ENCODE data around the gene F8A3. TPM values are rescaled to one million over a fixed set of nuclear protein-coding genes. Genes with fewer than 3 reads are reported as not detected.

F8A3 gene
- total RNA-seq, 1 donor from 2014 or later = 4.0 TPM

DNA sequence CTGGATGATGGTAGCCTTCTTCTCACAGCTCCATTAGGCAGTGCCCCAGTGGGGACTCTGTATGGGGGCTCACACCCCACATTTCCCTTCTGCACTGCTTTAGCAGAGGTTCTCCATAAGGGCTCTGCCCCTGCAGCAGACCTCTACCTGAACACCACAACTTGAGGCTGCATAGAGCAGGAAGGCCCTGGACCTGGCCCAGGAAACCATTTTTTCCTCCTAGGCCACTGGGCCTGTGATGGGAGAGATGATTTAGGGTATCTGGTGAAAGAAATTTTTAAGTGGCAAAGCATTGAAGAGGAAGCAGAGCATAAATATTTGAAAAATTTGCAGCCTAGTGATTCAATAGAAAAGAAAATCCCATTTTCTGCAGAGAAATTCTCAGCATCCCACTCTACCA is 17.3 kb downstream of the F8A3 start:
- H3K36me3 Mint-ChIP-seq (ENCODE audit: unreplicated experiment) = no peaks in the 10 kb centered on the region

DNA sequence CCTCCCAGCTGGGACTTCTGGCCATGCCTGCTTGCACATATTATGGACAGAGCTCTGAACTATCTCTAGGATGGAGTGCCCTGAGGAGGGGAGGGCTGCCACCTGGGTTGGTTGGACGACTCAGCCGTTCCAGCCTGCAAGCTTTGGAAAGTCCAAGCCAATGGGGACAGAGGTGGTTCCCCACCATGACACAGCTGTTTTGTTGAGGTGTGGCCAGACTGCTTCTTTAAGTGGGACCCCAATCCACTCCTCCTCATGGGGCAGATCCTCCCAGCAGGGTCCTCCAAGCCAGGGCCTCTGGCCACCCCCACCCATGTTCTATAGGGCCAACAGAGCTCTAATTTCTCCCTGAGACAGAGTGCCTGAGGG is 22.7 kb downstream of the F8A3 start:
- Mint-ChIP-seq H3K27me3 (ENCODE audit: unreplicated experiment) (no peaks in the 10 kb centered on the region), H3K36me3 (ENCODE audit: unreplicated experiment) (no peaks in the 10 kb centered on the region), H3K27ac (ENCODE audit: unreplicated experiment) (no peak overlapping the region), H3K9me3 (ENCODE audit: unreplicated experiment) (peaks cover 32% of the 10 kb centered on the region), H3K4me1 (ENCODE audit: unreplicated experiment) (no peaks in the 10 kb centered on the region), H3K4me3 (ENCODE audit: unreplicated experiment) (no peak overlapping the region)
- DNase-seq (ENCODE audit: extremely low spot score, unreplicated experiment) = no peak
- TF ChIP-seq, protein P1, sequence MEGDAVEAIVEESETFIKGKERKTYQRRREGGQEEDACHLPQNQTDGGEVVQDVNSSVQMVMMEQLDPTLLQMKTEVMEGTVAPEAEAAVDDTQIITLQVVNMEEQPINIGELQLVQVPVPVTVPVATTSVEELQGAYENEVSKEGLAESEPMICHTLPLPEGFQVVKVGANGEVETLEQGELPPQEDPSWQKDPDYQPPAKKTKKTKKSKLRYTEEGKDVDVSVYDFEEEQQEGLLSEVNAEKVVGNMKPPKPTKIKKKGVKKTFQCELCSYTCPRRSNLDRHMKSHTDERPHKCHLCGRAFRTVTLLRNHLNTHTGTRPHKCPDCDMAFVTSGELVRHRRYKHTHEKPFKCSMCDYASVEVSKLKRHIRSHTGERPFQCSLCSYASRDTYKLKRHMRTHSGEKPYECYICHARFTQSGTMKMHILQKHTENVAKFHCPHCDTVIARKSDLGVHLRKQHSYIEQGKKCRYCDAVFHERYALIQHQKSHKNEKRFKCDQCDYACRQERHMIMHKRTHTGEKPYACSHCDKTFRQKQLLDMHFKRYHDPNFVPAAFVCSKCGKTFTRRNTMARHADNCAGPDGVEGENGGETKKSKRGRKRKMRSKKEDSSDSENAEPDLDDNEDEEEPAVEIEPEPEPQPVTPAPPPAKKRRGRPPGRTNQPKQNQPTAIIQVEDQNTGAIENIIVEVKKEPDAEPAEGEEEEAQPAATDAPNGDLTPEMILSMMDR (IDR thresholded peaks at IDR 0.05) = no peak

More for the DNA sequence above, 17.3 kb downstream of the F8A3 start:
- Mint-ChIP-seq H3K27me3 (ENCODE audit: unreplicated experiment) (no peaks in the 10 kb centered on the region), H3K4me1 (ENCODE audit: unreplicated experiment) (no peaks in the 10 kb centered on the region), H3K9me3 (ENCODE audit: unreplicated experiment) (peaks cover 49% of the 10 kb centered on the region), H3K27ac (ENCODE audit: unreplicated experiment) (no peak overlapping the region), H3K4me3 (ENCODE audit: unreplicated experiment) (no peak overlapping the region)
- DNase-seq (ENCODE audit: extremely low spot score, unreplicated experiment) = no peak
- TF ChIP-seq, protein P1 (IDR thresholded peaks at IDR 0.05) = no peak

DNA sequence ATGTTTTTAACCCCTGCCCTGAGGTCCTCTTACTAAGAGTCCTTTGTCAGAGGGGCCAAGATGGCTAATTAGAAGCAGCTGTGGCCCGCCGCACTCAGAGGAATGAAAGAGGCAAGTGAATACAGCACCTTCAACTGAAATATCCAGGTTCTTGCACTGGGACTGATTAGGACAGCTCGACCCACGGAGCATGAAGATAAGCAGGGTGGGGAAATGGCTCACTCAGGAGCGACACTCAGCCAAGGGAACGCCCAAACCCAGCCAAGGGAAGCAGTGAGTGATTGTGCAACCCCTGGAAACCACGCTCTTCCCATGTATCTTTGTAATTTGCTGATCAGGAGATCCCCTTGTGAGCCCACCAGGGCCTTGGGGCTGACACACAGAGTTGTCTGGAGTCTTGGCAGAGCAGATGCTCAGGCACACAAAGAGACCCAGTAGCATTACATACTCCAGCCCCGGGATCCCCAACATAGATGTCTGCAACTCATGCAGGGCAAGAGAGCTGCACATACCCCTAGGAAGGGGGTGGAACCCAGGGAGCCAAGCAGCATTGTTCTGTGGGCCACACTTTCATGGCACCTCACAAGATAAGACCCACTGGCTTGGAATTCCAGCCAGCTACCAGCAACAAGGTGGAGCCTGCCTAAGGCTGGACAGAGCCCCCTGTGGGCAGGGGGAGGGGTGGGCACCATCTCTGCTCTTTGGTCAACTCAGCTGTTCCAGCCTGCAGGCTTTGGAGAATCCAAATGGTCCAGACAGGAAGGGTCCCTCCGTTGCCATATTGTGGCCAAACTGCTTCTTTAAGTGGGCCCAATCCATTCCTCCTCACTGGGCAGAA is 23.3 kb downstream of the F8A3 start:
- TF ChIP-seq, protein P1 (IDR thresholded peaks at IDR 0.05) = no peak
- H3K9me3 Mint-ChIP-seq (ENCODE audit: unreplicated experiment) = peaks cover 37% of the 10 kb centered on the region

DNA sequence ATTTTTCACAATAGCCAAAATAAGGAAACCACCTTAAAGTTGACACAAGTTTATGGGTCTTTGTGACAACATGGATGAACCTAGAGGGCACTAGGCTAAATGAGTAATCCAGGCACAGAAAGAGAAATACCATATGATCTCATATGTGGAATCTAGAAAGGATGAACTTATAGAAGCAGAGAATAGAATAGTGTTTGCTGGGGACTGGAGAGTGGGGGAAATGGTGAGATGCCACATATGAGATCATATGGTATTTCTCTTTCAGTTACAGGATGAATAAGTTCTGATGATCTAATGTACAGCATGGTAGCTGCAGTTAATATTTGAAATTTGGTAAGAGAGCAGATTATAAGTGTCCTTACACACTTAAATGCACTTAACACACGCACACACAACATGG is 40.7 kb downstream of the F8A3 start:
- no peak overlapping the region for H3K27ac Mint-ChIP-seq (ENCODE audit: unreplicated experiment)
- no peaks in the 10 kb centered on the region for H3K27me3 Mint-ChIP-seq (ENCODE audit: unreplicated experiment)
- H3K4me3 Mint-ChIP-seq (ENCODE audit: unreplicated experiment) = no peak overlapping the region
- TF ChIP-seq, protein P1 (IDR thresholded peaks at IDR 0.05) = no peak
- no peaks in the 10 kb centered on the region for H3K4me1 Mint-ChIP-seq (ENCODE audit: unreplicated experiment)
- no peak for DNase-seq (ENCODE audit: extremely low spot score, unreplicated experiment)
- peaks cover 26% of the 10 kb centered on the region for H3K9me3 Mint-ChIP-seq (ENCODE audit: unreplicated experiment)
- H3K36me3 Mint-ChIP-seq (ENCODE audit: unreplicated experiment) = peaks cover 1% of the 10 kb centered on the region

More for the DNA sequence above, 23.3 kb downstream of the F8A3 start:
- H3K36me3 Mint-ChIP-seq (ENCODE audit: unreplicated experiment) = no peaks in the 10 kb centered on the region
- H3K27me3 Mint-ChIP-seq (ENCODE audit: unreplicated experiment) = no peaks in the 10 kb centered on the region
- no peaks in the 10 kb centered on the region for H3K4me1 Mint-ChIP-seq (ENCODE audit: unreplicated experiment)
- H3K4me3 Mint-ChIP-seq (ENCODE audit: unreplicated experiment) = no peak overlapping the region
- no peak for DNase-seq (ENCODE audit: extremely low spot score, unreplicated experiment)
- no peak overlapping the region for H3K27ac Mint-ChIP-seq (ENCODE audit: unreplicated experiment)

Small RNA genes within 50 kb of the gene (microRNA-seq; reads per million reads assigned to microRNA genes)
- gene MIR1184-3 (ENCODE audit: unreplicated experiment) = not detected

Other genes starting within 250 kb of the F8A3 start
- 34.8 and 41.2 TPM in 2 replicates for gene VBP1, start 242.2 kb downstream of the F8A3 start, total RNA-seq
- 2.6 and 3.0 TPM in 2 replicates for gene RAB39B, start 194.1 kb downstream of the F8A3 start, total RNA-seq
- 0.44 and 0.99 TPM in 2 replicates for gene CLIC2, start 124.0 kb downstream of the F8A3 start, total RNA-seq
- not detected in 2 replicates for gene F8A2, start 76.5 kb downstream of the F8A3 start, total RNA-seq
- 0.91 and 0.97 TPM in 2 replicates for gene SPRY3, start 154.0 kb upstream of the F8A3 start, total RNA-seq
- gene TMLHE, start 154.3 kb upstream of the F8A3 start, total RNA-seq = 17.1 and 20.8 TPM in 2 replicates